ENCODE data around the gene GAPDHS.

Gene GAPDHS

DNA sequence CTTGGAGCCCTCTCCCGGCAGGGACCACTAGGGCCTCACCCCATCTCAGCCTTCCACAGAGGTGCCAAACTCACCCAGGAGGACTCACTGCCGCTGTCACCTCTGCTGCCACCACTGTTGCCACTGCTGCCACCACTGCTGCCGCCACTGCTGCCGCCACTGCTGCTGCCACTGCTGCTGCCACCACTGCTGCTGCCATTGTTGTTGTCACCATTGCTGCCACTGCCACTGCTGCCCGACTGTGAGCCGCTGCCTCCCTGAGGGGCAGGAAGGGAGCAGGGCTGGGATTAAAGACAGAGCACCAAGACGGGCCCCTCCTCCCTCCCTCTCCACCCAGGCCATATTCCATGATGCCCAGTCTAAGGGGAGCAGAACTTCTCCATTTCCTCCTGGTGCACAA lies 21.9 kb upstream of the GAPDHS start:
- no peak for DNase-seq

DNA sequence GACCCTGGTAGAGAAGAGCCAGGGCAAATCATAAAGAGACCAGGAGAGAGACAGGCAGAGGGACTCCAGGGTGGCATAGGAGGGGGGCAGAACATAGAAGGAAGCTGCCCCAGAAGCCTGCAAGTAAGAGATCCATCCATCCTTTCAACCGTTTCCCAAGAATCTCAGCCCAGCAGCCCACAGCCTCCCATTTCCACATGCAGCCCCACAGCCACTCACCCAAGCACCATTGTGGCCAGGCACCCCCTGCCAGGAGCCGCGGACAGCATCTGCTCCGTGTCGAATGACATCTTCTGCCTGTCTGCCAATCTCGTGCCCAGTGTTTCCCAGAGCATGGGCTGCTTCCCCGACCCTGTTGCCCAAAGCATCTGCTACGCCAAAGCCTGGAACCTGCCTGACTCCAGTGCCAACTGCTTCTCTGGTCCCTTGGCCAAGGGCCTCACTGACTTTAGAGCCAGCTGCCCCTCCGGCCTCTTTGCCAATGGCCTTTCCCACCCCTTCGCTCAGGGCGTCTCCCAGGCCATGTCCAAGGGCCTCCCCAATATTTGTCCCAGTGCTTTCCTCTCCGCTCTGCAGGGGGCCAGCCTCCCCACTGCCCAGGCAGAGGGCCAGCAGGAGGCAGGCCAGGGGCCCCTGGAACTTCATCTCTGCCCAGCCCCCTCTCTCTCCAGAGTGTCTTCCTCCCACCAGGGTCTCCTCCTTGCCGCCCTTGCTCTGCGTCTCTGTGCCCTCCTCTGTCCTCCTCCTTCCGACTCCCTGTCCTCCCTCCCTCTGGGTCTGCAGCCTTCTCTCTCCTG lies 20.2 kb upstream of the GAPDHS start:
- no peak for DNase-seq

DNA sequence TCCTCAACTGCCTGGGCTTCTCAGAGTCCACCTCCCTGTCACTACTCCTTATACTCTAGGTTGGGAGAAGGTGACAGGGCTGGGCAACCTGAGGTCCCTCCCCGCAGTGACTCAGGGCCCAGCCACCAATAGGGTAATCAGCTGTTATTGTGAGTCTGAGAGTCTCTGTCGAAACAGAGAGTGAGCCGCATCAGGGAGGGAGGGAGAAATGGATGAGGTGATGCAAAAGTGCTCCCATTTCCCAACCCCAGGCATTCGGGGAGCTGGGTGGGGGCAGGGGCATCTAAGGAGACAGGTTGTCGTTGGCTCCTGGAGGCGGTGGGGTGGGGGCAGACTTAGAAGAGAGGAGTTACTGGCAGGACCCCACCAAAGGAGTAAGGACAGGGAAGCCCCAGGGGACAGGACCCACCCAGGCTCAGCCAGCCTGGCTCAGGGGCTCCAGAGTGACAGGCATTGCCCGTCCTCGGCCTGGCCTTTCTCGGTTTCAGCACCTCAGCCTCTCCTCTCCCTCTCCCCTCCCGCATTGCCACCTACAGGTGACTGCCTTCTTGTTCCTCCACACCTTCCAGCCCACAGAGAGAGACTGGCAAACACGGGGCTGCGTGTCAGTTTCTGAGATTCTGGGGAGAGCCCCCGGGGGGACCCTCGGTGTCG lies 19.5 kb upstream of the GAPDHS start, which contains the start of gene DMKN:
DMKN (minus strand) TSS at position 22 of the 654 bp plus-strand sequence. CDS start 174 bp downstream, outside the sequence.
- no peak for DNase-seq

DNA sequence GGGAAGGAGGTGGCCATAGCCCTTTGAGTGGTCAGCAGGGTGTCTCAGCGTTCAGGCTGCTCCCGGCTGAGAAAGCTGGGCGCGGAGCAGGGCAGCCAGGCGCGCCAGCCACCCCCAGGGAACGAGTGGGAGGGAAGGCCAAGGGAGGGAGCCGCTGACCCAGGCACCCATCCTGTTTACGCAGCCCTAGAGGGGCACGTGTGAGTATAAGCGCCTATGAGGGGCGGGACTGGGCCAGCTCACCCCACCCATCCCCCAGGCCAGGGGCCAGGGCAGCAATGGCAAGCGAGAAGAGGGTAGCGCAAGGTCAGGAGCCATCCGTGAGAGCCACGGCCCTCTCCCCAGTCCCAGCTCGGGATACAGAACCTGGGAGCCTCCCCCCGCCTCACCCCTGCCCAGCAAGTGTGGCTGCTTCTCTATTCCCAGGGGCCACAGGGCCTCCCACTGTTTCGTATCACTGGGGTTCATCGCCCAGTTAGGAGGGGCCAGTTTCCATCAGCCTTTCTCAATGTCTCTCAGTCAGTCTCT lies 18.9 kb upstream of the GAPDHS start:
- no peak for DNase-seq

DNA sequence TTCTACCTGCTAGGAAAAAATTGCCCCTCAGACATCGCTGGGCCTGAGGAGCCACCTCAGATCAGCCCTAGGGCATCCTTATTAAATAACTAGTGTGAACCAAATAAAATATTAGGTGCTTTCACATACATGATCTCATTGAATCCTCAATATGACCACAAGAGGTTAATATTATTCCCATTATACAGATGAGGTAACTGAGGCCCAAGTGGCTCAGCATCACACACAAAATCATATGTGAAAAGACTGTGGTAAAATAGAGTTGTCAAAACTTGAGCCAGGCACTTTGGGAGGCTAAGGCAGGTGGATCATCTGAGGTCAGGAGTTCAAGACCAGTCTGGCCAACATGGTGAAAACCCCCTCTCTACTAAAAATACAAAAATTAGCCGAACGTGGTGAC lies 16.9 kb upstream of the GAPDHS start:
- no peak for DNase-seq

DNA sequence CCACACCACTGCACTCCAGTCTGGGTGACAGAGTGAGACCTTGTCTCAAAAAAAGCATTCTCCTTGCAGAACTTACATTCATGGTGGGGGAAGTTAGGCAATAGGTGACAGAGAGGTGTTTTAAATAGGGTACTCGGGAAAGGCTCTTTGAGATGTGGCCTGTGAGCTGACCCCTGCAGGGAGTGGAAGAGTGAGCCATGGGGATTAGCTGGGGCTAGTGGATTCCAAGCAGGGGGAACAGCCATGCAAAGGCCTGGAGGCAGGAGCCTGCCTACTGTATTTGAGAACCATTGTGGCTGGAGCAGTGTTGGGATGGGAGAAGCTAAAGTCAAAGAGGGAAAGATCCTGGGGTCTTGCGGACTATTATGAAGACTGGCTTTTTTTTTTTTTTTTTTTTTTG lies 15.9 kb upstream of the GAPDHS start:
- no peak for DNase-seq

DNA sequence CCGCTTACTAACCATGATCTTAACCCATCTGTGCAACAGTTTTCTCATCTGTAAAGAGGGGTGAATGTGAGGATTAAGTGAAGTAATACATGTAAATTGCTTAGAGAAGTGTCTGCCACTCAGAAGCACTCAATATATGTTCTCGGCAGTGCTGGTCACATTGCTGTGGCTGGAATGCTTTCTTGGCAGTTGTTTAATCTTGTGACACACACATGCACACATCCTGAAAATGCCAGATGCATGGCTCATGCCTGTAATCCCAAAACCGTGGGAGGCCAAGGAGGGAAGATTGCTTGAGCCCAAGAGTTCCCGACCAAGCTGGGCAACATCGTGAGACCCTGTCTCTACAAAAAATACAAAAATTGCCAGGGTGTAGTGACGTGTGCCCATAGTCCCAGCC lies 14.9 kb upstream of the GAPDHS start:
- DNase-seq: no peak

DNA sequence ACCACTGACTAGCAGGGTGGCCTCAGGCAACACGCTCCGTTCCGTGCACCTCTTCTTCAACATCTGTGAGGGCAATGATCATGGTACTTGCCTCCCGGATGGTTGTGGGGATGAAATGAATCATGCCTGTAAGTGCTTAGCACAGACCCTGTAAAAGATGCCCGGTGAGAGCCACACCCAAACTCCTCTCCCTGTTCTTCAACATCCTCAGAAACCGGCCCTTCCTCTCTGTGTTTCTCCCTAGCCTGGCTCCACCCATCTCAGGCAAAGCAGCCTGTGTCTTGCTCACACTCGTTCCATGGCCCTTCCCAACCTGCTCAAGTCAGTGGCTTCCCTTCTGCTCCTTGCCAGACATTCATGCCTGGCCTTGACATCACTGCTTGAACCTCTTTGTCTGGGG lies 14.0 kb upstream of the GAPDHS start:
- no peak for DNase-seq

DNA sequence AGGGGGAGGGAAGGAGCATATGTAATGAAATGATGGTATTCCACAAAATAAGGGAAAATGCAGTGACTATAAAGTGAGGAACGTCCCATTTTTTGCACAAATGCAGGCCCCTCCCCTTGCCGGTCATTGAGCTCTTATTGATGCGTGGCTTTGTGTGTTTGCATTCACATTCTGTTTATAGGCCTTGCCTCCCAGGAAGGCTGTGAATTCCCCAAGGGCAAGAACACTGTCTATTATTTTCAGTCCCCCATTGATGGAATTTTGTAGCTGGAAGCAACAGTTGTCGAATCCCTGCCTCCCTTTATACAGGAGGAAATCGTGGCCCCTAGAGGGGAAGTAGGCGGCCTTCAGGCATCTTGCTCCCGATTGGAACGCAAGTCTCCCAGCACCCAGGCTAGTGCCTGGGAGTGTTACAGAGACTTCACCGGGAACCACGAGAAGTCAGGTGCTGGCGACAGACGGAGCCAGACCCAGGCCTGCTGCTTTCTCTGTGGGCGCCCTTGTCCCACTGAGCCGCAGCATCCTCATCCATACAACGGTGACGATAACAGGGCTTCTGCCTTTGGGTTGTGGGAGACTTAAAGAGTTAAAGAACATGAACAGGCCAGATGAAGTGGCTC lies 12.0 kb upstream of the GAPDHS start:
- no peak for DNase-seq

DNA sequence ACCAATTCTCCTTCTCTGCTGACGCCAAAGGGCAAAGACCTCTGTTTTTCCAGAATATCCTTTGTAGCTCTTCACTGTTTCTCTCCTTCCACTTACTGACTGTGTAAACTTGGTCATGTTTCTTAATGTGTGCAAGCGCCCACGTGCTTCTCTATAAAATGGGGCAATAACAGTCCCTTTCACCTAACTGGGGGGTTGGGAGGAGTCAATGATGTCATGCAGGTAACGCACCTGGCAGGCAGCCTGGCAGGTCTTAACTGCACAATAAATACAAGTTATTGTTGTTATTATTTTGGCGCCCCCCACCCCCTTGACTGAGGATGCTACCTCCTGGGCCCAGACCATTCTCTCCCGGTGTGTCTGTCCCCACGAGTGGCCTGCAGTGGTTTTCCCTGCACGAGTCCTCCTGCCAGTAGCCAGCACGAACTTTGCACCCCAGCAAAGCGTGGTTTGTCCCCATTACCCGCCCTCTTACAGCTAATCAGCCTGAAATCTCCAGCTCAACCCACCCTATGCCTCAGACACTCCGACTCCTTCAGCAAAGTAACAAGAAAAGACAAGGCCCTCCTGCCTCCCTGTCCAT lies 10.4 kb upstream of the GAPDHS start:
- no peak for DNase-seq

DNA sequence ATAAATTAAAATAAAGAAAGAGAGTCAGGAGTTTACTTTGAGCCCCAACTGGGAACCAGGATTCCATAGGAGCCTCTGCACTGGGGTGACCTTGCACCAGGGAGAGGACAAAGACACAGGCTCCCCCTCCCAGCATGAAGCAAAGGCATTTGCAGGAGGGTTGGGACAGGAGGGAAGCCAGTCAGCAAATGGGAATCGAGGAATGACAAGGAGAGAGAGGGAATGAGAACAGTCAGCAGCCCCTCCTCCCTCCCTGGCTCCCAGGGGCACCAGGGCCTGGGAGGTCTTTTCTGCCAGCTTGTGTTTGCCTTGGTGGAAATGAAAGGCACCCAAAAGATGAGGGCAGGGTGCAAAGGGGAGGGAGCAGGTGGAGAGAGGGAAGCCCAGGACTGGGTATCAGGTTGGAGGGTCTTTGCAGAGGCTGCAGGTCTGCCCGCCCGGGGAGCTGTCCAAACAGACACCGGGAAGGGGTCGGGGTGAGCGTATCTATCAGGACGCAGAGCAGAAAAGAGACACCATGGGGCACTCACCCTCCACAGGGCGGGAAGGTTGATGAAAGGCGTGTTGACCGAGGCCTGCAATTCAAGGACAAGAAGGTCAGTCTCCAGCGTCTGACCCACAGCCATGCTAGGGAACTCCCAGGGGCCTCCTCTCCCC lies 8.9 kb upstream of the GAPDHS start:
- no peak for DNase-seq

DNA sequence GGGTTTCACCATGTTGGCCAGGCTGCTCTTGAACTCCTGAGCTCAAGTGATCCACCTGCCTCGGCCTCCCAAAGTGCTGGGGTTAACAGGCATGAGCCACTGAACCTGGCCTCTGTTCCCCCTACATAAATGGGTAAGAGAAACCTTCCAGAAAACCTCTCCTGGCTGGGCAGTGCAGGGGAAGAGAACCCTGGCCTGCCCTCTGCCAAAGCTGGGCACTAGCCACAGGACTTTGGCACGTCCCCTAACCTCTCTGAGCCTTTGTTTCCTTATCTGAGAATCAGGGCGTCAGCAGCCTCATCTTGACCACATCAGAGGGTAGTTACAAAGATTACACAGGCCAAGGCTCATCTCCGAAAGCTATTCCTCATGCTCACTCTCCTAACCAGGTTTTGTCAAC lies 7.4 kb upstream of the GAPDHS start:
- DNase-seq: no peak

DNA sequence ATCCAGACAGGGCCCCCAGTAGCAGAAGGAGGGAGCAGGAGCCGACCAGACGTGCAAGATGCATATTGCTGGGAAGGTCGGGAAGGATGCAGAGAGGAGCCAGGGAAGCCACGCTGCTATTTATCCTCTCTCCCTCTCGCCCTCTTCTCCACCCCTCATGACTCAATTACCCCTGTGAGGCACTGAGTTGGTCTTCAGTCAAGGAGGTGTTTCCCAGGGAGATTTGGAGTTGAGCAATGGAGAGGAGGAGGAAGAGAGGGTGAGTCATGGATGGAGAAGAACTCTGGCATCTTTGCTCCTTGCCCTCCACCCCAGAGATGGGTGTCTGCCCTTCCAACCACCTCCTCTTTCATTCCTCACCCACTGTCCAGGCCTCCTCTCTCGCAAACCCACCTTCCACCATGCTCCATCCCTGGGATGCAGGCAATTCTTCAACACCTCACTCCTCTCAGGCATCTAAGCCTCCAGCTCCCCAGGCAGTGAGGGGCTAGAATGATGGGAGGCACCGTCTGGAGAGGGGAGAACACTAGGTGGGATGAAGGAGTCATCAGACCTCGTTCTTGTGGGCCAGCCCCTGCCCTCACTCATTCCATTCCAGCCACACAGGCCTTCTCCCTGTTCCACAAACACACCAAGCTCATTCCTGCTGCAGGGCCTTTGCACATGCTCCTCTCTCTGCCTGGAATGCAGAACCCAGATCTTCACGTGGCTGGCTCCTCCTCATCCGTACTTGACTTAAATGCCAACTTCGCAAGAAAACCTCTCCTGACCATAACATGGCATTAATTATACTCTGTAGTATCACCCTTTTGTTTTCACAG lies 4.8 kb upstream of the GAPDHS start, which contains the start of gene SBSN:
SBSN (minus strand) TSS at position 94 of the 821 bp plus-strand sequence; CDS start at position 64, 30 bp downstream.
- no peak for DNase-seq

DNA sequence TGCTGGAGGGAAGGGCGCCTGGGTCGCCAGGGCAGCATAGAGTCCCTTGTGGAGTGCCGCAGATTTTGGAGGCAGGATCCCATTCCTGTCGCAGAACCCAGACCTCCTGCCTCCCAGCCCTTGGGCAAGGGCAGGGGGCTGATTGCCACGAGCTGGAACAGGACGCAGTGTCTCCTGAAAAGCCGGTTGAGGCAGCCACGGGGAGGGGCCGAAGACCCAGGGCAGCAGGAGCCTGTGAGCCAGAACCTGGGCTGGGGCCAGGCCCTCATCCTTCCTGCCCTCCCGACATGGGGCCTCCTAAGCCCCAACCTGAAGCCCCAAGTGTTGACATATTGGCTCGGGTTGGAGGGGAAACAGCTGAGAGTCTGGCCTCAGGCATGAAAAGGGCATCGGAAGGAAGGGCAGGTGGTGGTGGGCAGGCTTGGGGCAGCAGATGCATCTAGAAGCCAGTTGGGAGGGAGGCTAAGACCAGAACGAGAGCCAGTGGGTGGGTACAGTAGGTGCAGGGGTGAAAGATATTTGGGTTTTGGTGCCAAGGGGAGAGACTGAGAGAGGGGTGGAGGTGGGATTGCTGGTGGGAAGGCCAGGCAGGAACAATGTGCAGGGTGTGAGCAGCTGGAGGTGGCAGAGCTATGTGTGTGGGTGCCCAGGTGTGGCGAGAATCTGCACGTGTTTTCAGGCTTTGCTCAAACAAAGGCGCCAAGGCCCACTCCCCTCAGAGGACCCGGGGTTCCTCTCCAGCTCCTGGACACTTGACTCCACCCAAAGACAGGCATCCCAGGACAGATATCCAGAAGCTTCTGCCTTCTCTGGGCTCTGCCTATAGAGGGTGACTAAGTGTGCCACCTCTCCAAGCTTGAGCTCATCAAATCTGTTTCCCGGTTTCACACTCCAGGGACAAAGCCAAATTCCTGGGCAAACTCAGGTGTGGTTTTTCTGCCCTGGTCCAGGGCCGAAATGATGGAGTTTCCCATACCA lies 3.7 kb upstream of the GAPDHS start:
- DNase-seq: no peak

DNA sequence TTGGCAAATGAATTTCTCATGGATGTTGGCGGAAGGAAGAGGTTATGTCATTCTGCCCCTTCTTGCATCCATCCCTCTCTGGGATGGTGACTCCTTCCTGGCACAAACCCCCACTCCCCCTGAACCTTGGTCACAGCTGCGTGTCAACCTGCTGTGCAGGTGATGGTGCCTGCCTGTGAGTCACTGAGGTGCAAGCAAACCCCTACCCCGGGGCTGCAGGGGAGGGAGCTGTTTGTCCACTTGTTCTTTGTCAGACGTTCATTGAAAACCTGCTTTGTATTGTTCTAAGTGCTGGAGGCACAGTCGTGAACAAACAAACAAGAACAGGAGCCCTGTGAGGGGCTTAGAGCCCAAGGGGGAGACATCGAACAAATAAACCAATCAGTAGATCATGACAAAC lies 2.0 kb upstream of the GAPDHS start:
- DNase-seq: no peak

DNA sequence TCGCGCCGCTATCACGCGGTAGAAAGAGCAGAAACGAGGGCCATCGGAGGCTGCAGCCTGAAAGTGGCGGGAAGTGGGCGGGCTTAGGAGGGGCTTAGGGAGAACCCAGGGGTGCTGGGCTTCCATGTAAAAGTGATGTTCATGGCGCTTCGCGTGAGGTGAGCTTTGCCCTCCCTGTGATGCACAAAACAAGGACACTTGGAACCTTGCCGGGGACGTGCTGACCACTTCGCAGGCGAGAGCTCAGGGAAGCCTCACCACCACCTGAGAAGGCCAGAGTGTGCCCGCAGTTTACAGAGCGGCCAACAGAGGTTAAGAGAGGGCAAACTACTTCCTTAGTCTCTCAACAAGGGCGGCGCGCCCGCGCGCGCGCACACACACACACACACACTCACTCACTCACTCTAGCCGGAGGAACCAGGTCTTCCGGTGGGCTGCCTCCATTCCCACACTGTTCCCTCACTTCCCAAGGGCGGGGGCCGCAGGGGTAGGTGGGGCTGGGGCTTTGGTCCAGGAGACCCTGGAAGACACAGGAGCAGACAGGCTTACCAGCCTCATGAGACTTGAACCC lies 651 bp downstream of the GAPDHS start:
- peak; percentile 10 for DNase-seq

DNA sequence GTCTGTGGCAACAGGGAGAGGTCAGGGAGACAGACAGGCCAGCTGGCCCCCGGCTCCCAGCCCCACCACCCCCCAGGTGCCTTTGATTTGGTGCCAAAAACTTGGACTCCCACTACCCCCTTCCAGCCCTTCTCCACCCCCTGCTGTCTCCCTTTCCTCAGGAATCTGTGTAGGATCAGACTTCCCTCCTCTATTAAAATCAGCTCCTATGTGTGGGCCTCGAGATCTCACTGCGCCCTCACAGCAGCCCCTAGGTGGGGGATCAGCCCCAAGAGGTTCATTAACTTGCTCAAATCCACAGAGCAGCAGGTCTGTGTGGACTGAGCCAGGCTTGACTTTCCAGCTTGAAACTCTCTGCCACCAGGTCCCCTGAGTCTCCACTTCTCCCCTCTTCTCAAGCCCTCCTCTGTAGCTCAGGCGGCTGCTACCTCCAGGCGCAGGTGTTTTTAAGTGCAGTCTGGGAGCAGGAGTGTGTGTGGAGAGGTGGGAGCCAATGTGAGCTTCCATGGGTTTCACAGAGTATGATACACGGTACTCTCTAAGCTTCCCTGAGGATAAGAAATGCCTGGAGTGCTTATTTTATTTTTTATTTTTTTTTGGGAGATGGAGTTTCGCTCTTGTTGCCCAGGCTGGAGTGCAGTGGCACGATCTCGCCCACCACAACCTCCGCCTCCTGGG lies 1.7 kb downstream of the GAPDHS start:
- no peak for DNase-seq

DNA sequence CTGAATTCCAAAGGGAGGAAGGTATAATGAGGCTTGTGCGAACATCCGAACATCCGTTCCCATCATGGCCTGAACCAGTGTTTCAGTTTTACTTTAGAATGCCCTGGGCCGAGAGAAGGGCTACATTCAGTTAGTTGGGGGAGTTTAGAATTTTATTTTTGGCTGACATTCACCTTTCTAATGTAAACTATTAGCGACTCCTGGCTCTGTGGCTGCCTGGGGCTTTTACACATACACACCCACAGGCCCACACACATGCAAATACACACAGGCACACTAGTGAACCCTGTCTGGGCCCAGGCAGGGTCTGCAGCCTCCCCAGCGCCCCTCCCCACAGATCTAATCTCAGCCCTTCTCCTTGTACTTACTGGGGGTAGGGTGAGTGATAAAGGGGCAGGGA lies 6.1 kb downstream of the GAPDHS start:
- DNase-seq: no peak

DNA sequence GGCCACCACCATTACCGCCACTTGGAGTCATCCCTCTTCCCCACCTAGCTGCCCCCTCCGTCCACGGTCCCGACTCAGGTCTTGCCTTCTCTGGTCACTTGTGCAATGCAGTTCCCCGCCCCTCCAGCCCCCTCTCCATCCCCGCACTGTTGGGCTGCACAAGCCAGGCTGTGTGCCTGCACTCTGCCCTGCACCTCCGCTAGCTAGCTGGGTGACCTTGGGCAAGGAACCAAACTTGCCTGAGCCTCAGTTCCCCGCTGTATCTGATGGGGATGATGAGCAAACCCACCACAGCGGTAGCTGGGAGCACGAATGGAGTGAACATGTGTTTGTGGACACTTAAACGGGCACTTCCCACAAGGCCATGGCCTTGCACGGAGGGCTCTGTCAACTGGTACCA lies 6.6 kb downstream of the GAPDHS start:
- no peak for DNase-seq

All from effector CD8-positive, alpha-beta T cell (primary cell).